Renal cortex interstitium (tissue), 11 donors: ENCODE data around the gene RNF181. TPM values are rescaled to one million over a fixed set of nuclear protein-coding genes. Genes with fewer than 3 reads are reported as not detected.
A peak's percentile ranks its signal among the peaks of the same experiment; 100 is the strongest.
"Not testable (repeated sequence)": the region's sequence is repeated elsewhere in the genome, so short reads cannot be mapped to it uniquely, and the experiment has no call there.

Source experiments
- DNase-seq, 11 donors: peaks; one replicate each; pipeline ENCODE4 v3.0.0-alpha.2; 2013; ENCODE audit warnings: low read depth in 9 of 11, low spot score in 4 of 11; ENCODE audit errors: extremely low read depth in 1 of 11
- polyA plus RNA-seq, 3 donors: library from polyadenylated mRNA; unstranded; fragments of 120-200 nt; gene quantifications; one replicate each; pipeline ENCODE4 v1.2.1, GENCODE V29; 2013; ENCODE audit not compliant: insufficient read length in 3 of 3

Gene RNF181
- polyA plus RNA-seq, 3 donors, result 138 to 140 (median 140) TPM

GRCh38 chr2:85602476-85603234, 7.1 kb downstream of the RNF181 start, which contains the start of gene TMEM150A:
TSS of gene TMEM150A (minus strand) at chr2:85602698. CDS start at chr2:85601948, 750 bp downstream.
- peak in 10 of 11 donors; percentile 66 to 94 (median 87) for DNase-seq

- not testable (repeated sequence) for DNase-seq
Measured at GRCh38 chr2:85604133-85604444, 8.5 kb downstream of the RNF181 start.

- no peak for DNase-seq
Measured at GRCh38 chr2:85604568-85605339, 9.2 kb downstream of the RNF181 start.

GRCh38 chr2:85605406-85606115, 10.0 kb downstream of the RNF181 start:
- peak in 1 of 11 donors; percentile 85 for DNase-seq

- no peak for DNase-seq
Measured at GRCh38 chr2:85606116-85606455, 10.5 kb downstream of the RNF181 start.

- DNase-seq, result no peak
Measured at GRCh38 chr2:85607268-85608215, 12.0 kb downstream of the RNF181 start.

- DNase-seq, result no peak
Measured at GRCh38 chr2:85611217-85611704, 15.7 kb downstream of the RNF181 start.

- peak in 10 of 11 donors; percentile 77 to 93 (median 86) for DNase-seq
Measured at GRCh38 chr2:85611705-85612587, 16.4 kb downstream of the RNF181 start, which contains the start of gene C2orf68. TSS of gene C2orf68 (minus strand) at chr2:85612066. CDS start at chr2:85611984, 82 bp downstream.

GRCh38 chr2:85613717-85614515, 18.4 kb downstream of the RNF181 start:
- no peak for DNase-seq

- not testable (repeated sequence) for DNase-seq
Measured at GRCh38 chr2:85614757-85615156, 19.2 kb downstream of the RNF181 start.

- DNase-seq, result no peak
Measured at GRCh38 chr2:85615413-85615728, 19.8 kb downstream of the RNF181 start.

- DNase-seq, result not testable (repeated sequence)
Measured at GRCh38 chr2:85617723-85618122, 22.2 kb downstream of the RNF181 start.

GRCh38 chr2:85619617-85620016, 24.1 kb downstream of the RNF181 start:
- no peak for DNase-seq

GRCh38 chr2:85621338-85621737, 25.8 kb downstream of the RNF181 start:
- DNase-seq, result no peak

- no peak for DNase-seq
Measured at GRCh38 chr2:85623991-85624390, 28.4 kb downstream of the RNF181 start.

- no peak for DNase-seq
Measured at GRCh38 chr2:85628658-85629057, 33.1 kb downstream of the RNF181 start.

GRCh38 chr2:85631316-85631715, 35.8 kb downstream of the RNF181 start:
- DNase-seq, result no peak
